Measurements from ENCODE around the gene MAP4. TPM values are rescaled to one million over a fixed set of nuclear protein-coding genes. Genes with fewer than 3 reads are reported as not detected.
A peak's percentile ranks its signal among the peaks of the same experiment; 100 is the strongest.

The MAP4 gene
- total RNA-seq, 3 donors from 2014 or later (not counting 1 experiment from before 2014, with no cell fraction given): 74.5 to 97.1 (median 88.9) TPM

- WGBS (ENCODE audit: insufficient coverage): 100% methylated on average over 1 of the region's 1 CpG
- no peak overlapping the region for H3K4me3 ChIP-seq (ENCODE audit: low read length)
- peaks cover 3% of the 10 kb centered on the region for H3K36me3 ChIP-seq (ENCODE audit: control insufficient read depth, insufficient read depth, low read length)
- DNase-seq (no peak), ATAC-seq (no peak)
- intact Hi-C loops (cut with micrococcal nuclease): no loop called here
- no peaks in the 10 kb centered on the region for H3K9me3 ChIP-seq (ENCODE audit: control insufficient read depth, insufficient read depth, low read length)
- Mint-ChIP-seq H3K27ac (no peak overlapping the region), H3K36me3 (no peaks in the 10 kb centered on the region), H3K27me3 (ENCODE audit: low read depth in 2 of 2) (no peaks in the 10 kb centered on the region), H3K9me3 (no peaks in the 10 kb centered on the region), H3K4me3 (no peak overlapping the region), H3K4me1 (peaks cover 0 to 5% of the 10 kb centered on the region in 2 donors)
- no peaks in the 10 kb centered on the region for H3K27me3 ChIP-seq (ENCODE audit: control insufficient read depth, insufficient read depth, low read length)
- no peak for TF ChIP-seq CTCF (IDR thresholded peaks at IDR 0.05)
- H3K4me1 ChIP-seq (ENCODE audit: control insufficient read depth, insufficient read depth, low read length): no peaks in the 10 kb centered on the region
- no peak overlapping the region for H3K27ac ChIP-seq (ENCODE audit: low read length)
Observed at GRCh38 chr3:47885168-47885567, 131.0 kb downstream of the MAP4 start.

- Histone ChIP-seq H3K36me3 (ENCODE audit: control insufficient read depth, insufficient read depth, low read length) (peaks cover 3% of the 10 kb centered on the region), H3K27ac (ENCODE audit: low read length) (no peak overlapping the region), H3K4me1 (ENCODE audit: control insufficient read depth, insufficient read depth, low read length) (no peaks in the 10 kb centered on the region), H3K9me3 (ENCODE audit: control insufficient read depth, insufficient read depth, low read length) (no peaks in the 10 kb centered on the region), H3K27me3 (ENCODE audit: control insufficient read depth, insufficient read depth, low read length) (no peaks in the 10 kb centered on the region), H3K4me3 (ENCODE audit: low read length) (no peak overlapping the region)
- Mint-ChIP-seq H3K36me3 (no peaks in the 10 kb centered on the region), H3K4me3 (no peak overlapping the region), H3K27ac (no peak overlapping the region), H3K9me3 (no peaks in the 10 kb centered on the region), H3K27me3 (ENCODE audit: low read depth in 2 of 2) (no peaks in the 10 kb centered on the region), H3K4me1 (peaks cover 0 to 5% of the 10 kb centered on the region in 2 donors)
- DNase-seq: no peak
- ATAC-seq: no peak
- WGBS (ENCODE audit: insufficient coverage): 59% methylated on average over 3 of the region's 3 CpGs
- TF ChIP-seq CTCF (IDR thresholded peaks at IDR 0.05): no peak
- intact Hi-C loops (cut with micrococcal nuclease): no loop called here
Observed at GRCh38 chr3:47884603-47885002, 131.6 kb downstream of the MAP4 start.

- H3K27ac ChIP-seq (ENCODE audit: low read length): no peak overlapping the region
- Mint-ChIP-seq H3K27me3 (ENCODE audit: low read depth in 2 of 2) (no peaks in the 10 kb centered on the region), H3K36me3 (no peaks in the 10 kb centered on the region), H3K27ac (no peak overlapping the region), H3K9me3 (no peaks in the 10 kb centered on the region), H3K4me3 (no peak overlapping the region), H3K4me1 (peaks cover 5 to 6% of the 10 kb centered on the region in 2 donors)
- H3K4me3 ChIP-seq (ENCODE audit: low read length): no peak overlapping the region
- intact Hi-C loops (cut with micrococcal nuclease): no loop called here
- 96% methylated on average over 2 of the region's 2 CpGs for WGBS (ENCODE audit: insufficient coverage)
- no peaks in the 10 kb centered on the region for H3K27me3 ChIP-seq (ENCODE audit: control insufficient read depth, insufficient read depth, low read length)
- no peak for ATAC-seq
- H3K36me3 ChIP-seq (ENCODE audit: control insufficient read depth, insufficient read depth, low read length): no peaks in the 10 kb centered on the region
- H3K9me3 ChIP-seq (ENCODE audit: control insufficient read depth, insufficient read depth, low read length): no peaks in the 10 kb centered on the region
- TF ChIP-seq CTCF (IDR thresholded peaks at IDR 0.05): no peak
- H3K4me1 ChIP-seq (ENCODE audit: control insufficient read depth, insufficient read depth, low read length): no peaks in the 10 kb centered on the region
- DNase-seq: no peak
Observed at GRCh38 chr3:47882338-47882737, 133.9 kb downstream of the MAP4 start.

- TF ChIP-seq CTCF (IDR thresholded peaks at IDR 0.05): no peak
- Mint-ChIP-seq H3K27ac (peak overlapping the region in 1 of 2 donors; percentile 41), H3K4me1 (peaks cover 0 to 9% of the 10 kb centered on the region in 2 donors), H3K36me3 (no peaks in the 10 kb centered on the region), H3K9me3 (no peaks in the 10 kb centered on the region), H3K4me3 (no peak overlapping the region), H3K27me3 (ENCODE audit: low read depth in 2 of 2) (no peaks in the 10 kb centered on the region)
- H3K9me3 ChIP-seq (ENCODE audit: control insufficient read depth, insufficient read depth, low read length): no peaks in the 10 kb centered on the region
- H3K36me3 ChIP-seq (ENCODE audit: control insufficient read depth, insufficient read depth, low read length): peaks cover 18% of the 10 kb centered on the region
- no peak overlapping the region for H3K4me3 ChIP-seq (ENCODE audit: low read length)
- no peaks in the 10 kb centered on the region for H3K27me3 ChIP-seq (ENCODE audit: control insufficient read depth, insufficient read depth, low read length)
- DNase-seq: no peak
- no peak overlapping the region for H3K27ac ChIP-seq (ENCODE audit: low read length)
- no peaks in the 10 kb centered on the region for H3K4me1 ChIP-seq (ENCODE audit: control insufficient read depth, insufficient read depth, low read length)
- no peak for ATAC-seq
- intact Hi-C loops (cut with micrococcal nuclease): no loop called here
Observed at GRCh38 chr3:47877719-47878118, 138.5 kb downstream of the MAP4 start.
